ES-I3 (cell line): Measurements from ENCODE around the gene LIPE.
A peak's percentile ranks its signal among the peaks of the same experiment; 100 is the strongest.

Experiments used
- H3K36me3 ChIP-seq: 2 replicates; pipeline ENCODE4 v1.6.1; 2013; ENCODE audit warnings: mild to moderate bottlenecking, low read length, control low read depth, moderate library complexity; ENCODE audit not compliant: insufficient read depth
- H3K4me1 ChIP-seq: 2 replicates; pipeline ENCODE4 v1.6.1; 2013; ENCODE audit warnings: mild to moderate bottlenecking, control low read depth, low read length; ENCODE audit not compliant: insufficient read depth
- H3K9ac ChIP-seq: 2 replicates; pipeline ENCODE4 v1.6.1; 2013; ENCODE audit warnings: low read depth, mild to moderate bottlenecking, low read length, moderate library complexity
- H3K9me3 ChIP-seq: 2 replicates; pipeline ENCODE4 v1.6.1; 2013; ENCODE audit warnings: mild to moderate bottlenecking, low read length, moderate library complexity; ENCODE audit not compliant: control insufficient read depth, insufficient read depth

The LIPE gene

GRCh38 chr19:42433503-42434260 is 6.5 kb upstream of the LIPE start:
- no peaks in the 10 kb centered on the region for H3K36me3 ChIP-seq
- H3K9ac ChIP-seq = no peak overlapping the region
- no peaks in the 10 kb centered on the region for H3K9me3 ChIP-seq
- H3K4me1 ChIP-seq = peaks cover 3% of the 10 kb centered on the region; the same call in 1 of the 2 replicates

- Histone ChIP-seq H3K9ac (no peak overlapping the region), H3K9me3 (no peaks in the 10 kb centered on the region), H3K4me1 (peaks cover 3% of the 10 kb centered on the region; the same call in 1 of the 2 replicates), H3K36me3 (no peaks in the 10 kb centered on the region)
Measured at GRCh38 chr19:42431486-42431885, 4.3 kb upstream of the LIPE start.

GRCh38 chr19:42428676-42429075 is 1.5 kb upstream of the LIPE start:
- no peak overlapping the region for H3K9ac ChIP-seq
- peaks cover 3% of the 10 kb centered on the region; the same call in 1 of the 2 replicates for H3K4me1 ChIP-seq
- no peaks in the 10 kb centered on the region for H3K9me3 ChIP-seq
- H3K36me3 ChIP-seq = no peaks in the 10 kb centered on the region

GRCh38 chr19:42426643-42427042 is 545 bp downstream of the LIPE start:
- Histone ChIP-seq H3K9ac (no peak overlapping the region), H3K4me1 (no peaks in the 10 kb centered on the region; the same call in none of the 2 replicates), H3K9me3 (no peaks in the 10 kb centered on the region), H3K36me3 (no peaks in the 10 kb centered on the region)

- H3K36me3 ChIP-seq = no peaks in the 10 kb centered on the region
- H3K9me3 ChIP-seq = no peaks in the 10 kb centered on the region
- H3K4me1 ChIP-seq = no peaks in the 10 kb centered on the region; the same call in none of the 2 replicates
- no peak overlapping the region for H3K9ac ChIP-seq
Measured at GRCh38 chr19:42424712-42425131, 2.5 kb downstream of the LIPE start.

GRCh38 chr19:42424345-42424707 is 2.9 kb downstream of the LIPE start:
- Histone ChIP-seq H3K36me3 (no peaks in the 10 kb centered on the region), H3K4me1 (no peaks in the 10 kb centered on the region; the same call in none of the 2 replicates), H3K9me3 (no peaks in the 10 kb centered on the region), H3K9ac (peak overlapping the region; percentile 84; the same call in 1 of the 2 replicates)

- Histone ChIP-seq H3K9me3 (no peaks in the 10 kb centered on the region), H3K36me3 (no peaks in the 10 kb centered on the region), H3K9ac (peak overlapping the region; percentile 84), H3K4me1 (no peaks in the 10 kb centered on the region; the same call in none of the 2 replicates)
Measured at GRCh38 chr19:42423462-42424344, 3.5 kb downstream of the LIPE start.

- H3K9ac ChIP-seq = peak overlapping the region; percentile 84
- H3K4me1 ChIP-seq = no peaks in the 10 kb centered on the region; the same call in none of the 2 replicates
- H3K36me3 ChIP-seq = no peaks in the 10 kb centered on the region
- no peaks in the 10 kb centered on the region for H3K9me3 ChIP-seq
Measured at GRCh38 chr19:42422901-42423461, 4.2 kb downstream of the LIPE start.

GRCh38 chr19:42422092-42422900 is 4.9 kb downstream of the LIPE start:
- no peaks in the 10 kb centered on the region for H3K9me3 ChIP-seq
- H3K9ac ChIP-seq = peak overlapping the region; percentile 84; the same call in 1 of the 2 replicates
- no peaks in the 10 kb centered on the region; the same call in none of the 2 replicates for H3K4me1 ChIP-seq
- H3K36me3 ChIP-seq = no peaks in the 10 kb centered on the region

- H3K9ac ChIP-seq = no peak overlapping the region
- no peaks in the 10 kb centered on the region for H3K9me3 ChIP-seq
- no peaks in the 10 kb centered on the region; the same call in none of the 2 replicates for H3K4me1 ChIP-seq
- H3K36me3 ChIP-seq = no peaks in the 10 kb centered on the region
Measured at GRCh38 chr19:42421591-42422031, 5.6 kb downstream of the LIPE start.

- no peaks in the 10 kb centered on the region; the same call in none of the 2 replicates for H3K4me1 ChIP-seq
- H3K9me3 ChIP-seq = no peaks in the 10 kb centered on the region
- H3K9ac ChIP-seq = no peak overlapping the region
- H3K36me3 ChIP-seq = no peaks in the 10 kb centered on the region
Measured at GRCh38 chr19:42421101-42421500, 6.1 kb downstream of the LIPE start.

GRCh38 chr19:42420055-42420544 is 7.1 kb downstream of the LIPE start:
- no peaks in the 10 kb centered on the region; the same call in none of the 2 replicates for H3K4me1 ChIP-seq
- H3K36me3 ChIP-seq = no peaks in the 10 kb centered on the region
- H3K9ac ChIP-seq = no peak overlapping the region
- H3K9me3 ChIP-seq = no peaks in the 10 kb centered on the region

- no peak overlapping the region for H3K9ac ChIP-seq
Measured at GRCh38 chr19:42419309-42419708, 7.9 kb downstream of the LIPE start.

More at GRCh38 chr19:42419309-42419708, 7.9 kb downstream of the LIPE start:
- Histone ChIP-seq H3K4me1 (no peaks in the 10 kb centered on the region; the same call in none of the 2 replicates), H3K36me3 (no peaks in the 10 kb centered on the region), H3K9me3 (no peaks in the 10 kb centered on the region)
